HepG2 (cell line): Measurements from ENCODE around the gene MVP. TPM values are rescaled to one million over a fixed set of nuclear protein-coding genes. Genes with fewer than 3 reads are reported as not detected.

Experiments used
- ATAC-seq: fragments of 200-7000 bp; cut with Tn5 transposase; 3 replicates; pipeline ENCODE4 v1.9.1; 2020; ENCODE audit warnings: mild to moderate bottlenecking, moderate library complexity
- BruUV-seq: library from RNA; stranded (reverse); fragments of 400-500 nt; replicated peaks from 2 replicates; lab custom pipeline; 2021; lab: Mats Ljungman, UMichigan
- CTCF ChIA-PET: fragments of 300-600 bp; formaldehyde crosslinking; extraction: SDS; loops from one replicate; lab custom pipeline; 2021; ENCODE audit warnings: low total read pairs, inconsistent platforms, low intra/inter-chr PET ratio; lab: Yijun Ruan, JAX
- POLR2A ChIA-PET: fragments of 350-600 bp; sonication (Branson Sonifier 250); formaldehyde crosslinking; loops from one replicate; lab custom pipeline; 2020; ENCODE audit warnings: antibody characterized with exemption, inconsistent platforms; lab: Yijun Ruan, JAX
- DNase-seq: peaks from one replicate; pipeline ENCODE4 v3.0.0-alpha.2; 2015; ENCODE audit warnings: low spot score
- FAIRE-seq: peaks from 3 replicates; lab custom pipeline; 2011; peaks lifted over from hg19 to GRCh38; lab: Jason Lieb, UNC
- H2AFZ ChIP-seq: one replicate; pipeline ENCODE4 v1.6.1; 2011; ENCODE audit warnings: low read length, inconsistent platforms
- H3K27ac ChIP-seq: fragments of 300-600 bp; 3 replicates; pipeline ENCODE4 v1.8.0; 2011; ENCODE audit warnings: mixed run types, mild to moderate bottlenecking, mixed read lengths, low read length, inconsistent platforms; ENCODE audit not compliant: insufficient read depth; ENCODE audit errors: extremely low read length
- H3K27me3 ChIP-seq, 2 experiments: fragments of 200-600 bp in 1 of 2; 2 replicates in 1 of 2; 3 replicates in 1 of 2; pipeline versions ENCODE4 v1.6.0 to v1.8.0; 2011; ENCODE audit warnings: low read length in 2 of 2, mild to moderate bottlenecking in 2 of 2, moderate library complexity in 2 of 2, inconsistent platforms in 1 of 2; ENCODE audit not compliant: insufficient read depth in 2 of 2, control insufficient read depth in 1 of 2
- H3K36me3 ChIP-seq, 2 experiments: fragments of 200-600 bp in 1 of 2; replicated peaks in 1 of 2; 2 replicates in 1 of 2; 3 replicates in 1 of 2; pipeline versions ENCODE4 v1.5.1 to v1.8.0; 2011; ENCODE audit warnings: low read length in 2 of 2, inconsistent platforms in 1 of 2; ENCODE audit not compliant: insufficient read depth in 2 of 2, control insufficient read depth in 1 of 2
- H3K4me1 ChIP-seq: 2 replicates; pipeline ENCODE4 v1.5.1; 2012; ENCODE audit warnings: low read length, inconsistent platforms; ENCODE audit not compliant: insufficient read depth
- H3K4me2 ChIP-seq: 2 replicates; pipeline ENCODE4 v1.6.0; 2011; ENCODE audit warnings: low read depth, low read length, inconsistent platforms
- H3K4me3 ChIP-seq, 3 experiments: fragments of 200-600 bp in 1 of 3; sonication (generic), shearing (Covaris generic) in 1 of 3; replicated peaks in 1 of 3; 2 replicates each; pipeline ENCODE4 v1.5.1; 2011 to 2016; ENCODE audit warnings: low read length in 3 of 3, inconsistent platforms in 2 of 3, low read depth in 2 of 3, mild to moderate bottlenecking in 2 of 3, control low read depth in 1 of 3, mixed read lengths in 1 of 3; ENCODE audit not compliant: insufficient read depth in 1 of 3
- H3K79me2 ChIP-seq: one replicate; pipeline ENCODE4 v1.6.1; 2011; ENCODE audit warnings: low read length, inconsistent platforms; ENCODE audit not compliant: insufficient read depth
- H3K9ac ChIP-seq: 2 replicates; pipeline ENCODE4 v1.6.0; 2011; ENCODE audit warnings: mild to moderate bottlenecking, low read depth, low read length, inconsistent platforms; ENCODE audit not compliant: insufficient read depth
- H3K9me3 ChIP-seq: 2 replicates; pipeline ENCODE4 v1.5.1; 2012; ENCODE audit warnings: mild to moderate bottlenecking, low read length
- H4K20me1 ChIP-seq: 2 replicates; pipeline ENCODE4 v1.6.0; 2011; ENCODE audit warnings: inconsistent platforms, mild to moderate bottlenecking, low read length, moderate library complexity; ENCODE audit not compliant: insufficient read depth
- BRD4 ChIP-seq: sonication (generic); formaldehyde crosslinking; IDR thresholded peaks from 2 replicates; pipeline ENCODE4 v1.4.0; 2020; ENCODE audit warnings: missing genetic modification reagents
- E2F2 ChIP-seq: sonication (generic); formaldehyde crosslinking; IDR thresholded peaks from 2 replicates; pipeline ENCODE4 v1.4.0; 2020; ENCODE audit warnings: missing genetic modification reagents, borderline replicate concordance
- HNRNPH1 ChIP-seq: fragments of 200-400 bp; formaldehyde crosslinking; optimal IDR thresholded peaks from 2 replicates; pipeline ENCODE3; 2017; ENCODE audit warnings: mild to moderate bottlenecking, low read depth, low read length
- HOXA3 ChIP-seq: sonication (generic); formaldehyde crosslinking; IDR thresholded peaks from 2 replicates; pipeline ENCODE4 v1.5.0; 2020; ENCODE audit warnings: missing genetic modification reagents
- PCBP1 ChIP-seq: fragments of 200-400 bp; formaldehyde crosslinking; IDR thresholded peaks from 2 replicates; pipeline ENCODE4 v1.6.1; 2017; ENCODE audit warnings: mild to moderate bottlenecking, low read depth, low read length, borderline replicate concordance
- PPARG ChIP-seq: conservative IDR thresholded peaks from 2 replicates; pipeline ENCODE4 v1.6.1; 2016; ENCODE audit warnings: missing biosample characterization, missing genetic modification reagents
- RBM22 ChIP-seq: fragments of 200-400 bp; formaldehyde crosslinking; optimal IDR thresholded peaks from 2 replicates; pipeline ENCODE3; 2017; ENCODE audit warnings: mild to moderate bottlenecking, low read length, moderate library complexity
- RXRB ChIP-seq: IDR thresholded peaks from 2 replicates; pipeline ENCODE4 v1.6.1; 2016; ENCODE audit warnings: borderline replicate concordance, missing genetic modification reagents, missing compliant biosample characterization
- SAP130 ChIP-seq: IDR thresholded peaks from 2 replicates; pipeline ENCODE4 v1.6.1; 2016; ENCODE audit warnings: low read depth
- TBL1XR1 ChIP-seq: fragments of 150-350 bp; IDR thresholded peaks from 2 replicates; pipeline ENCODE4 v1.6.1; 2014; ENCODE audit warnings: borderline replicate concordance, low read length; ENCODE audit not compliant: partially characterized antibody
- ZNF44 ChIP-seq: sonication (generic); formaldehyde crosslinking; IDR thresholded peaks from 2 replicates; pipeline ENCODE4 v1.5.1; 2020; ENCODE audit warnings: mild to moderate bottlenecking, missing genetic modification reagents
- WGBS: methylation state at CpG from one replicate; pipeline ENCODE4 v1.1.6; 2017; ENCODE audit warnings: low lambda C conversion rate; 5-methylcytosine and 5-hydroxymethylcytosine counted together
- in situ Hi-C: cut with HindIII; loops from 2 replicates; pipeline ENCODE4 v1.10.0; 2017; ENCODE audit warnings: low pct_unique_long_range_greater_than_20kb; ENCODE audit not compliant: extremely low pct_ligation_motif_present
- intact Hi-C: fragments of 100-400 bp; cut with micrococcal nuclease; formaldehyde crosslinking; loops from one replicate; pipeline ENCODE4 v1.10.0; 2022; ENCODE audit not compliant: unreplicated experiment
- polyA plus RNA-seq, 8 experiments: library from polyadenylated mRNA; depleted of rRNA in 3 of 8; stranded (reverse) in 7 of 8; unstranded in 1 of 8; fragments of >200 nt; fragmentation: Illumina TruSeq in 4 of 8; extraction: Trizol in 4 of 8; gene quantifications; 2 replicates each; pipeline versions ENCODE4 v1.2.1 to v1.2.3, GENCODE V29; 2011 to 2016; ENCODE audit warnings: low read depth in 4 of 8, missing spikeins in 1 of 8, mixed read lengths in 1 of 8; ENCODE audit not compliant: insufficient read depth in 1 of 8
- total RNA-seq, 5 experiments: library from RNA; depleted of rRNA; stranded (reverse); fragments of >200 nt; fragmentation: Illumina TruSeq; extraction: Trizol; gene quantifications; 2 replicates each; pipeline ENCODE4 v1.2.3, GENCODE V29; 2016; ENCODE audit warnings: low read depth in 1 of 5
- TF ChIP-seq, protein P1 (sequence below): sonication (generic); formaldehyde crosslinking; IDR thresholded peaks from 2 replicates; pipeline ENCODE4 v1.9.0; 2022; ENCODE audit warnings: low read depth, missing genetic modification reagents
- TF ChIP-seq, protein P2 (sequence below): sonication (generic); formaldehyde crosslinking; IDR thresholded peaks from 2 replicates; pipeline ENCODE4 v1.5.0; 2020; ENCODE audit warnings: mild to moderate bottlenecking, low read depth, missing genetic modification reagents, borderline replicate concordance
- TF ChIP-seq, protein P3 (sequence below): sonication (generic); formaldehyde crosslinking; IDR thresholded peaks from 2 replicates; pipeline ENCODE4 v1.4.0; 2020; ENCODE audit warnings: mild to moderate bottlenecking, missing genetic modification reagents

Gene MVP
- total and polyA plus RNA-seq, 2 of the 13 experiments (the other 11 are each of a cell fraction or from before 2014, with no cell fraction given): 22.9 to 43.5 TPM

DNA sequence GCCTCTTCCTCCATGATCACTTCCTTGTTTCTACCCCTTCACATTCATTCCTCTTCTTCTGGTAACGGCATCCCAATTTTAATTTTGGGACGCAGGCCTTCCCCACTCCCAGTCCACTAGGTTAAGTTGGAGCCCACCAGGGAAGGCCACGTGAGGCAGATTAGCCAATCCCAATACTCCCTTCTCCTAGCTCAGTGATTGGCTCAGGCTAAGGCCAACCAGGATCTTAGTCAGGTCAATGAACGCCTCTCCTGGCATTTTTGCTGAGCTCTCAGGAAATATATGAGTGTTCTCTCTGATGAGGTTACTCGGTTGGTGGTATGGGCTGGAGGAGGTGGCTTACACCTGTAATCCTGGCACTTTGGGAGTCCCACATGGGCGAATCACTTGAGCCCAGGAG is 63.7 kb downstream of the MVP start:
- DNase-seq (no peak), ATAC-seq (no peak), FAIRE-seq (no peak)
- ChIA-PET POLR2A (interaction anchor here (2.0 kb wide), 1 partner anchor 16 kb away, joined by 7 read pairs; the partner anchor contains the start of genes ASPHD1 and SEZ6L2), CTCF (no interaction called here)
- in situ Hi-C loops: no loop called here
- Histone ChIP-seq H2AFZ (no peak overlapping the region), H3K36me3 (peaks cover 4 to 15% of the 10 kb centered on the region in 2 experiments; a peak in 3 of 5 replicates), H3K27ac (no peak overlapping the region), H3K4me3 (no peak overlapping the region), H3K9ac (no peak overlapping the region), H3K4me1 (peaks cover 12% of the 10 kb centered on the region), H4K20me1 (no peaks in the 10 kb centered on the region), H3K79me2 (no peaks in the 10 kb centered on the region), H3K4me2 (no peak overlapping the region), H3K9me3 (no peaks in the 10 kb centered on the region), H3K27me3 (no peaks in the 10 kb centered on the region)
- intact Hi-C loops: no loop called here
- TF ChIP-seq HNRNPH1 (no peak), TBL1XR1 (no peak), RBM22 (no peak), SAP130 (no peak), RXRB (no peak), BRD4 (CRISPR knock-in tag) (no peak), PCBP1 (no peak), E2F2 (CRISPR knock-in tag) (no peak), PPARG (no peak), ZNF44 (no peak), HOXA3 (CRISPR knock-in tag) (no peak)
- TF ChIP-seq, protein P1, sequence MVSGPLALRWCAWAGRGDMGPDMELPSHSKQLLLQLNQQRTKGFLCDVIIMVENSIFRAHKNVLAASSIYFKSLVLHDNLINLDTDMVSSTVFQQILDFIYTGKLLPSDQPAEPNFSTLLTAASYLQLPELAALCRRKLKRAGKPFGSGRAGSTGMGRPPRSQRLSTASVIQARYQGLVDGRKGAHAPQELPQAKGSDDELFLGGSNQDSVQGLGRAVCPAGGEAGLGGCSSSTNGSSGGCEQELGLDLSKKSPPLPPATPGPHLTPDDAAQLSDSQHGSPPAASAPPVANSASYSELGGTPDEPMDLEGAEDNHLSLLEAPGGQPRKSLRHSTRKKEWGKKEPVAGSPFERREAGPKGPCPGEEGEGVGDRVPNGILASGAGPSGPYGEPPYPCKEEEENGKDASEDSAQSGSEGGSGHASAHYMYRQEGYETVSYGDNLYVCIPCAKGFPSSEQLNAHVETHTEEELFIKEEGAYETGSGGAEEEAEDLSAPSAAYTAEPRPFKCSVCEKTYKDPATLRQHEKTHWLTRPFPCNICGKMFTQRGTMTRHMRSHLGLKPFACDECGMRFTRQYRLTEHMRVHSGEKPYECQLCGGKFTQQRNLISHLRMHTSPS (CRISPR knock-in tag): no peak
- TF ChIP-seq, protein P2, sequence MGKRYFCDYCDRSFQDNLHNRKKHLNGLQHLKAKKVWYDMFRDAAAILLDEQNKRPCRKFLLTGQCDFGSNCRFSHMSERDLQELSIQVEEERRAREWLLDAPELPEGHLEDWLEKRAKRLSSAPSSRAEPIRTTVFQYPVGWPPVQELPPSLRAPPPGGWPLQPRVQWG: no peak
- TF ChIP-seq, protein P3, sequence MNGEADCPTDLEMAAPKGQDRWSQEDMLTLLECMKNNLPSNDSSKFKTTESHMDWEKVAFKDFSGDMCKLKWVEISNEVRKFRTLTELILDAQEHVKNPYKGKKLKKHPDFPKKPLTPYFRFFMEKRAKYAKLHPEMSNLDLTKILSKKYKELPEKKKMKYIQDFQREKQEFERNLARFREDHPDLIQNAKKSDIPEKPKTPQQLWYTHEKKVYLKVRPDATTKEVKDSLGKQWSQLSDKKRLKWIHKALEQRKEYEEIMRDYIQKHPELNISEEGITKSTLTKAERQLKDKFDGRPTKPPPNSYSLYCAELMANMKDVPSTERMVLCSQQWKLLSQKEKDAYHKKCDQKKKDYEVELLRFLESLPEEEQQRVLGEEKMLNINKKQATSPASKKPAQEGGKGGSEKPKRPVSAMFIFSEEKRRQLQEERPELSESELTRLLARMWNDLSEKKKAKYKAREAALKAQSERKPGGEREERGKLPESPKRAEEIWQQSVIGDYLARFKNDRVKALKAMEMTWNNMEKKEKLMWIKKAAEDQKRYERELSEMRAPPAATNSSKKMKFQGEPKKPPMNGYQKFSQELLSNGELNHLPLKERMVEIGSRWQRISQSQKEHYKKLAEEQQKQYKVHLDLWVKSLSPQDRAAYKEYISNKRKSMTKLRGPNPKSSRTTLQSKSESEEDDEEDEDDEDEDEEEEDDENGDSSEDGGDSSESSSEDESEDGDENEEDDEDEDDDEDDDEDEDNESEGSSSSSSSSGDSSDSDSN (CRISPR knock-in tag): no peak
- BruUV-seq: no TSS peak
- 93% methylated on average over 6 of the region's 6 CpGs for WGBS
